Left ventricle myocardium superior (tissue), 1 donor: ENCODE results near the gene STK25. TPM values are rescaled to one million over a fixed set of nuclear protein-coding genes. Genes with fewer than 3 reads are reported as not detected.
A peak's percentile ranks its signal among the peaks of the same experiment; 100 is the strongest.

ENCODE experiments used
- ATAC-seq: fragments of 200-7000 bp; cut with Tn5 transposase; one replicate; pipeline ENCODE4 v1.9.1; 2020; ENCODE audit warnings: mild to moderate bottlenecking, moderate library complexity
- DNase-seq: peaks from one replicate; pipeline ENCODE4 v3.0.0-alpha.2; 2020
- intact Hi-C: fragments of 100-400 bp; cut with micrococcal nuclease; formaldehyde crosslinking; loops from one replicate; pipeline ENCODE4 v1.11.0; 2022
- total RNA-seq: library from RNA; stranded (reverse); fragmentation: NEBNext Ultra II Directional; extraction: Animal tissue kit (Norgen Biotek cat#: 25700); gene quantifications from one replicate; pipeline ENCODE4 v1.2.1, GENCODE V29; 2021
- donor health status: DM: no; HTN: yes; CAD: no; lungs with severe emphysema.

Gene STK25
- total RNA-seq, 1 donor from 2014 or later = 99.3 TPM

DNA sequence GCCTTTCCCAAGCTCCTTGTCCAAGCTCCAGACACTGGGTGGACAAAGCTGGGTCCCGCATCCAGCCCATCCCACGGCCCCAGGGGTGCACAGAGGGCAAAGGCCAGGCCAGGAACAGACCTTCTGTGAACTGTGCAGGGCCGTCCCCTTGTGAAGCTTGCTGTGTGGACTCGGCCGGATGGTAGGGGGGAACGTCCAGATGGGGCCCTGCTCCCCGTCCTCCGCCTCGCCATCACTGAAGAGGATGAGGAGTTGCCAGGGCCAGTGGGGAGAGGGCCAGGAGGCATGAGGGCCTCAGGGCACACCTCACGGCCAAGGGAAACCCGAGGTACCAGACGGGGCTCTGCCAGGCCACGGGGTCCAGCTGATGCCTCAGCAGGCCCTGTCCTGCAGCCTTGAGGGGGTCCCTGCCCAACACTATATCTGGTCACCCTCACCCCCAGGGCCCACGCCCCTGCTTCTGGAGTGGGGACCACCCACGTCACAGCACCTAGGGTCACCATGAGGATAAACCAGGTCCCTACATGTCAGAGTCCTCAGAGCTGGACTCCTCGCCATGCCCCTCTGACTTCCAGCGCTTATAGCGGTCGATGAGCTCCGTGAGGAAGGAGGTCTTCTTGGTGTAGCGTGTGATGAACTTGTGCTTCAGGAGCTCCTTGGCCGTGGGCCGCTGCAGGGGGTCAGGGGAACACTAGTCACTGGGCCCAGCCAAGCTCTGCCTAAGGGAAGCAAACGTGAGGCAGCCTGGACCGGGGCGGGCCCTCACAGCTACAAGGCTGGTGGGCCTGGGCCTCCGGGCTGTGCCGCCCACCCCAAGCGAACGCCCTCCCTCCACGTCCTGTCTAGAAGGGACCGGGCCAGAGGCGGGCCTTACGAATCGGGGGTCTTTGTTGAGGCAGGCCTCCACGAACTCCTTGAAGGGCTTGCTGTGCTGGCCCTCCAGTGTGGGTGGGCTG lies 10.0 kb downstream of the STK25 start:
- no peak for ATAC-seq
- DNase-seq = no peak
- intact Hi-C loops = no loop called here

DNA sequence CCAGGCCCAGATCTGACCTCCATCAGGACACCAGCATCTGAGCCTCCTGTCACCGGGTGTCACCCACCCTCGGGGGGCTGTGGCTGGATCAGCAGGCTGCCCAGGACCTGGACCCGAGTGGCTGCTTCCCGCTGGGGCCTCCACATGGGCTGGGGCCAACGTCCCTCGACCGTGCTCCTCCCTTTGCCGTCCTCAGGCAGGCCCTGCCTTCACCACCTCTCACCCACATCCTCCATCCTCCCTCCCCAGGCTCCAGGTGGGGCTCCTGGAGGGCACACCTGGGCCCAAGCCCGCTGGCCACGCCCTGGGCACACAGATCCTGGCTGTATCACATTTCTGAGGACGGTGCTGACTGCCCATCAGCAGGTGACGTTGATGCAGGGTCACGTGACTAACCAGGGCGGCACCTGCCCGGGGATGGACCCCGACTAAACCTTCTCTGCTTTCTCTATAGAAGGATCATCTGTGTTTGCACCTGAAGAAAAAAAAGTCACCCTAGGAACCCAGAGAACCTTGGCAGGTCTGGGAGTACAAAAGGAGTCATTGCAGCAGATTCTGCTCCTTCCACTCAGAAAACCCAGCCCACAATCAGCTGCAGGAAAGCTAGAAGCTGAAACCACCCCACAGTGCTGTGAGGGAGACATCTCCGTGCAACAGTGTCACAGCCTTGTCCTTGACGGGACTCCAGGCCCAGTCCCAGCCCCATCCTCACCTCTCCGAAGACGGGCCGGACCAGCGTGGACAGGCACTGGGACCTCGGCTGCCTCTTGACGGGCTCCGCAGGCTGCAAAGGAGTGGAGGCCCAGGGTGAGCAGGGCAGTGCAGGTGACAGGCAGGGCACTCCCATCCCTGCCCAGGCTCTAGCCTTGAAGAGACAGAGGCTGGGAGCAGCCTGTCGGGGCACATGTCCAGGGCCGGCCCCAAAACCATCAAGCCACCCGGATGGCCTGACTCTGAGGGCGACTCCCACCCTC lies 11.2 kb downstream of the STK25 start:
- ATAC-seq (no peak), DNase-seq (no peak)
- intact Hi-C loops = no loop called here

GRCh38 chr2:241496003-241496707 lies 12.2 kb downstream of the STK25 start:
- ATAC-seq (no peak), DNase-seq (no peak)
- intact Hi-C loops = no loop called here

DNA sequence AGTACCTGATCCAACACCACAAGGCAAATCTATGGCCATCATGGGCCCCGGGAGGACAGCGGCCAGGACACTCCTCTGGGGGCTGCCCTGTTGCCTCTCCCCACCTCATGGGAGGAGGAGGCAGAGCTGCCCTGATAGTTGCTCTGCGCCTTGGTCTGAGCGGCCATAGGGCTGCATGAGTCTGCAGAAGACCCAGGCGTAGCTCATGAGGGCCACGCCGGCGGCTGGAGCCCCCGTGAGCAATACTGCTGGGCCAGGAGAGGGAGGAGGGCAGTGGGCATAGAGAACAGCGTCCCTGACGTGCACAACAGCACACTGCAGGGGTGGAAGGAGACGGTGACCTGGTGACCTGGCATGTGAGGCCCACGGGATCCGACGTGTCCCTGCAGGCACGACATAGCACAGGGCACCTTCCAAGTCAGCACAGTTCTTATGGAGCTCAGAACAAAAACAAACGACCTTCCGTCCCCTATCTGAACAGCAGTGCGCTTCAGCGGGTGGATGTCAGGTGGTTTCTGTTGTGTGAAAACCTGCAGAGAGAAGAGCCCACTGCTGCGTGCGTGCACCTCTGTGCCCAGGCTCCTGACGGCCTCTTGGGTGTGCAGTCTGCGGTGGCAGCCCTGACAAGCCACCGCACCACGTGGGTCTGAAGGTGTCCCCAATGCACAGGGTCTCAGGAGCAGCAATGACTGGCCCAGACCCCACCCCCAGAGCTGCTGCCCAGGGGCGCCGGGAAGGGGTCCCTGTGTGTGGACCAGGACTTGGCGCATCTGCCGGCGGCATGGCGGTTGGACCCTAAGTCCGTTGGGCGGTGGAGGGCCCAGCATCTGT lies 13.0 kb downstream of the STK25 start:
- intact Hi-C loops = no loop called here
- no peak for DNase-seq
- no peak for ATAC-seq

GRCh38 chr2:241494311-241494908 lies 14.0 kb downstream of the STK25 start:
- intact Hi-C loops = no loop called here
- DNase-seq = no peak

DNA sequence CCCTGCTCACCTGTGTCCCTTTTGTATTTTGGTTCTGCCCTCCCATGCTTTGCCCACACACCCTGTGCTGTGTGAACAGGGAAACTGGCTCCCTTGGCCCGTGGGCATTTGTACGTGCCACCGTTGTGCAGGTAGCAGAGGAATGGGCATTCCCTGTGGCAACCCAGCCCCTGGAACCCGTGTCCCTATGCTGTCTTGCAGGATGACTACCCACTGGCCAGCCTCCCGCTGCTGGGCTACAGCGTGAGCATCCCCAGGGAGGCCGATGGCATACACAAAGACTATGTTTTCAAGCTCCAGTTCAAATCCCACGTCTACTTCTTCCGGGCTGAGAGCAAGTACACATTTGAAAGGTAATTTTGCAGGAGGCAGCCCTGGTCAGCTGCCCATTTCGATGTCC lies 15.3 kb downstream of the STK25 start:
- intact Hi-C loops = no loop called here
- ATAC-seq = no peak
- no peak for DNase-seq

More at GRCh38 chr2:241494311-241494908, 14.0 kb downstream of the STK25 start:
- no peak for ATAC-seq

- ATAC-seq (peak; percentile 4), DNase-seq (no peak)
- intact Hi-C loops = no loop called here
These were observed 16.2 kb downstream of the STK25 start for GRCh38 chr2:241492174-241492565.

DNA sequence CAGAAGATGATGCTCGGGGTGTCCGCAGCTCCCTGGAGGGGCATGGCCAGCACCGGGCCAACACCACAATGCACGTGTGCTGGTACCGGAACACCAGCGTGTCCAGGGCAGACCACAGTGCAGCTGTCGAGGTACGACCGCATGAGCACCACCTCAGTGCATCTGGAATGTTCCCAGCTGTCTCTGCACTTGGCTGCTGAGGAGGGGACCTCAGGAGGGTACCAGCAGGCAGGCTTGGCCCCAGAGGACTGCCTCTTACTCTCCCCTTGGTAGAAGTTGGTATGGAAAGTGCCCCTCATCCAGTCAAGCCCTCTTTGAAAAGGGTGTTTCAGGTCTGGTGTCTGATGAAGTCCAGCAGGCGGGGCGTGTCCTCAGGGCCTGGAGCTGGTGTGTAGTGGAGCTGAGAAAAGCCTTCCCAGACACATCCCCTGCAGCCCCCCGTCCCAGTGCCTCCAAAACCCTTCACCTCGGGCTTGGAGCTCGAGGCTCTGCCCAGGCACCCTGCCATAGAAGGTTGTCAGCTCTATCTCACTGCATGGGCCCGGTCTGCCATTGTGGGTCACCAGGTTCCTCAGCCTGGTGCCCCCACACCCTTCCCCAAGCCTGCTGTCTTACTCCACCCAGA lies 16.7 kb downstream of the STK25 start:
- DNase-seq = no peak
- intact Hi-C loops = no loop called here
- ATAC-seq = no peak

DNA sequence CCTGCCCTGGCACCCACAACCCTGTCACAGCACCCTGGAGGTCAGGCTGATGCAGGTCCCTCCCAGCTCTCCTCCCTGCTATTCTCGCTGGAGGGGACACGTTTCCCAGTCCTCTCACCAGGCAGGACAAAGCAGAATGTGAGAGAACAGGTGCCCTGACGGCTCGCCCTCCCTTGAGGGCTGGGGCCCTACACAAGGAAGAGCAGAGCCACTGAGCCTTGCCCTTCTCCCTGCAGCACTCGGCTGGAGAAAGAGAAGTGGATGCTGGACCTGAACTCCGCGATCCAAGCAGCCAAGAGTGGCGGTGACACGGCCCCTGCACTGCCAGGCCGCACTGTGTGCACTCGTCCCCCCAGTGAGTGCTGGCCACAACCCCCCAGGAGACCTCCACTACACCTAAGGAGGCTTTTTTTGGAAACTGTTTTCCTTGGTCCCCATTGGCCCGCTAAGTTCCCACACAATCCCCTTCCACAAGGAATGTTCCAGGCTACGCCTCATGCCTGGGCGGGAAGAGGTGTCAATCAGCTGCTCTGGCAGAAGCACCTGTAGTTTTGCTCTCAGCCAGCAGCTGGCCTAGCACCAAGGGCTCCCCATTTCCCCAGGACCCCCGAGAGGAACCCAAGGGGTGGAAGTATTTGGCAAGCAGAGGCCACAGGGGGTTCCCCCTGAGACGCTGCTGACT lies 17.4 kb downstream of the STK25 start:
- DNase-seq (no peak), ATAC-seq (peak; percentile 14)
- intact Hi-C loops = no loop called here

DNA sequence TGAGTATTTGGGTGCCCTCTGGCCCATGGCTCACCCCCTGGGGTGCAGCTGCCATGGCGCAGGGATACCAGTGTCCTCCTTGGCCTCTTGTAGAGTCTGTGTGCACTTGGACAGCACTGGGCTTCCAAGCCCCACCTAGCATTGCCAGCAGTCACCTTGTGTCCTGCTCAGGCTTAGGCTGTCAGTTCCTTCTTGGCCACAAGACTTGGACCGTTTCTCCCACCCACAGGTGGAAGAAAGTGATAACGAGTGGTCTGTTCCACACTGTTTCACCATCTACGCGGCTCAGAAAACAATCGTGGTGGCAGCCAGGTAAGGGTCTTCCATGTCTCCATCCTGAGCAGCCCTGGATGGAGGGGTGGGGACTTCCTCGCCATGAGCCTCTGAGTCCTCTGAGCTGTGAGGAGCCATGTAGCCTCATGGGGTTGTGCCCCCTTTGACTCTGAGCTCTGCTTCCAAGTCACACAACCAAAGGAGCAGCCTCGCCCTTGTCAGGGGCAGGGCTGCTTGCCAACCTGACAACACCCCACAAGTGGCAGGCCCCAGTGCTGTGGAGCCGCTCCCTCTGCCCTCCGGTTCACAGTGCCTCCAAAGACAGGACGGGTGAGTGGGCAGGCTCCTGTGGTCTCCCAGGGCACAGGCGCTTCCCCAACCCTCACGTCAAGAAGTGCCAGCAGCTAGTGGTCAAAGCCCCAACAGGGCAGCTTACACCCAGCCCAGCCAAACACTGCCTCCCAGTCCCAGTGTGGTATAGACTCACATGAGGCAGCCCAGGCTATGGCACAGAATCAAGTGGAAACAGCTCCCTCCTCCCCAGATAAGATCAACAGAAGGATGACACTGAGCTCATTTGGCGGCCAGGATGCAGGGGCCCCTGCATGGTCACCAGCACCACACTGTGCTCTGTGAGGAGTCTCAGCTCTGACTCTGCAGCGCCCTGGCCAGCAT lies 18.4 kb downstream of the STK25 start:
- intact Hi-C loops = no loop called here
- no peak for ATAC-seq

DNA sequence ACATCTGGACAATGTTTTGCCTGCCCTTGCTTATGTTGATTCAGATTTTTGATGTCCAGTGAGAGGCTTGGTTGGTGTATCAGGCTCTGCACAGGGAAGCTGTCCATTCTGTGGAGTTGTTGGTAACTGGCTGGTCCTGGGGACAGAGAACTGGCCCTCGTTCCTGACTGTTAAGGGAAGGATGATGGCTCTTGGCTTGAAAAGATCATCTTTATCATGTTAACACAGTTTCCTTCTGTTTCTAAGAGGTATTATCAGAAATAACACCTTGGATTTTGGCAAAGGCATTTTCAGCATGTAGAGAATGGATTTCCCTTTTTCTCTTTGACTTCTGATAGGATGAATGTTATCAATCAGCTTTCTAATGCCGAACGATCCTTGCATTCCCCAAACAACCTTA lies 19.3 kb downstream of the STK25 start:
- ATAC-seq (no peak), DNase-seq (no peak)
- intact Hi-C loops = no loop called here

More for the DNA sequence above, 18.4 kb downstream of the STK25 start:
- no peak for DNase-seq

- intact Hi-C loops = no loop called here
- ATAC-seq = no peak
These were observed 23.0 kb downstream of the STK25 start for GRCh38 chr2:241485172-241485911.

DNA sequence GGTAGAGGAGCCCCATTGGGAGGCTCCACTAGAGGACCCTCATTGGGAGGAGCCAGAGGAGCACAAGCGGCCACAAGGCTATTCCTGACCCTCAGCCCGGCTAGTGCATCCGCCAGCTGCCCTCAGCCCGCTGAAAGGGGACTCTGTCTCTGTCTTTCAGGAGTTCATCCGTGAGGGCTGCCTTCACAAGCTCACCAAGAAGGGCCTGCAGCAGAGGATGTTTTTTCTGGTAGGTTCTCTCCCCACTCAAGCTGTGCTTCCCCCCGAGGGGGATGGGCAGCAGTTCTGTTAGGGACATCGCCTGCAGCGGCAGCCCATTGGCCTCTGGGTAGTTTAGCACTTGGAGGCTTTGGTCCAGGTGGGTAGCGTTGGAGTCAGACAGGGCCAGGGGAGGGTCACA lies 25.1 kb downstream of the STK25 start:
- intact Hi-C loops = no loop called here
- ATAC-seq (no peak), DNase-seq (no peak)

More at GRCh38 chr2:241485172-241485911, 23.0 kb downstream of the STK25 start:
- DNase-seq = no peak

- no peak for DNase-seq
- ATAC-seq = no peak
- intact Hi-C loops = no loop called here
These were observed 26.0 kb downstream of the STK25 start for GRCh38 chr2:241482126-241482955.
